Lower leg skin (tissue), 4 donors: ENCODE data around the gene ZNF175. TPM values are rescaled to one million over a fixed set of nuclear protein-coding genes. Genes with fewer than 3 reads are reported as not detected.
A peak's percentile ranks its signal among the peaks of the same experiment; 100 is the strongest.

Experiments used
- DNase-seq, 2 donors: peaks; one replicate each; pipeline ENCODE4 v3.0.0-alpha.2; 2019; ENCODE audit warnings: low spot score in 2 of 2
- H3K4me3 ChIP-seq: fragments of 200-600 bp; sonication (generic); 2 replicates; pipeline ENCODE4 v1.5.1; 2017; ENCODE audit warnings: mild to moderate bottlenecking, low read depth; ENCODE audit not compliant: poor library complexity, severe bottlenecking
- CTCF ChIP-seq, 3 donors: fragments of 450-650 bp; IDR thresholded peaks; one replicate each; pipeline ENCODE4 v1.5.1; 2016; ENCODE audit warnings: antibody characterized with exemption in 3 of 3, mild to moderate bottlenecking in 3 of 3, moderate library complexity in 2 of 3
- POLR2A ChIP-seq, 2 donors: fragments of 450-650 bp; IDR thresholded peaks; one replicate each; pipeline ENCODE4 v1.6.1; 2016 to 2017; ENCODE audit warnings: antibody characterized with exemption in 2 of 2, mild to moderate bottlenecking in 1 of 2, moderate library complexity in 1 of 2
- WGBS, 2 donors: methylation state at CpG; one replicate each; pipeline ENCODE4 v1.1.5; 2018; 5-methylcytosine and 5-hydroxymethylcytosine counted together
- intact Hi-C: fragments of 100-400 bp; cut with DNase I; formaldehyde crosslinking; loops from one replicate; pipeline ENCODE4 v1.15.0; 2023; ENCODE audit warnings: low total_unique reads
- total RNA-seq, 4 donors: library from RNA; depleted of rRNA; stranded (reverse); fragments of >200 nt; gene quantifications; one replicate each; pipeline ENCODE4 v1.1.0, GENCODE V29; 2016

ZNF175 gene
- total RNA-seq, 4 donors from 2014 or later: 2.0 to 5.3 (median 2.5) TPM

- no peak for TF ChIP-seq CTCF (IDR thresholded peaks at IDR 0.05)
- TF ChIP-seq POLR2A (IDR thresholded peaks at IDR 0.05): no peak
- WGBS, 2 donors: 50 to 52% methylated on average over 7 of the region's 7 CpGs
- intact Hi-C loops: no loop called here
- H3K4me3 ChIP-seq: no peak overlapping the region
- no peak for DNase-seq
These were observed 23.5 kb upstream of the ZNF175 start for GRCh38 chr19:51547397-51548212.

GRCh38 chr19:51548213-51548651 is 22.9 kb upstream of the ZNF175 start:
- H3K4me3 ChIP-seq: no peak overlapping the region
- intact Hi-C loops: no loop called here
- 76 to 77% methylated on average over 5 of the region's 5 CpGs for WGBS, 2 donors
- no peak for TF ChIP-seq CTCF (IDR thresholded peaks at IDR 0.05)
- no peak for TF ChIP-seq POLR2A (IDR thresholded peaks at IDR 0.05)
- DNase-seq: peak in 1 of 2 donors; percentile 36

GRCh38 chr19:51548891-51549305 is 22.2 kb upstream of the ZNF175 start:
- no peak overlapping the region for H3K4me3 ChIP-seq
- intact Hi-C loops: no loop called here
- peak in 1 of 2 donors; percentile 50 for DNase-seq
- TF ChIP-seq POLR2A (IDR thresholded peaks at IDR 0.05) (no peak), CTCF (IDR thresholded peaks at IDR 0.05) (no peak)
- 75 to 78% methylated on average over 4 of the region's 4 CpGs for WGBS, 2 donors

- intact Hi-C loops: no loop called here
- no peak for TF ChIP-seq POLR2A (IDR thresholded peaks at IDR 0.05)
- no peak for TF ChIP-seq CTCF (IDR thresholded peaks at IDR 0.05)
- 55 to 61% methylated on average over 8 of the region's 8 CpGs for WGBS, 2 donors
- DNase-seq: peak in 1 of 2 donors; percentile 39
- no peak overlapping the region for H3K4me3 ChIP-seq
These were observed 21.4 kb upstream of the ZNF175 start for GRCh38 chr19:51549533-51550324.

GRCh38 chr19:51550848-51551672 is 20.0 kb upstream of the ZNF175 start:
- DNase-seq: peak in 1 of 2 donors; percentile 50
- intact Hi-C loops: no loop called here
- H3K4me3 ChIP-seq: no peak overlapping the region
- TF ChIP-seq POLR2A (IDR thresholded peaks at IDR 0.05) (no peak), CTCF (IDR thresholded peaks at IDR 0.05) (no peak)
- WGBS, 2 donors: 84 to 85% methylated on average over 20 of the region's 20 CpGs
